Measurements from ENCODE around the gene CA9.

The CA9 gene

DNA sequence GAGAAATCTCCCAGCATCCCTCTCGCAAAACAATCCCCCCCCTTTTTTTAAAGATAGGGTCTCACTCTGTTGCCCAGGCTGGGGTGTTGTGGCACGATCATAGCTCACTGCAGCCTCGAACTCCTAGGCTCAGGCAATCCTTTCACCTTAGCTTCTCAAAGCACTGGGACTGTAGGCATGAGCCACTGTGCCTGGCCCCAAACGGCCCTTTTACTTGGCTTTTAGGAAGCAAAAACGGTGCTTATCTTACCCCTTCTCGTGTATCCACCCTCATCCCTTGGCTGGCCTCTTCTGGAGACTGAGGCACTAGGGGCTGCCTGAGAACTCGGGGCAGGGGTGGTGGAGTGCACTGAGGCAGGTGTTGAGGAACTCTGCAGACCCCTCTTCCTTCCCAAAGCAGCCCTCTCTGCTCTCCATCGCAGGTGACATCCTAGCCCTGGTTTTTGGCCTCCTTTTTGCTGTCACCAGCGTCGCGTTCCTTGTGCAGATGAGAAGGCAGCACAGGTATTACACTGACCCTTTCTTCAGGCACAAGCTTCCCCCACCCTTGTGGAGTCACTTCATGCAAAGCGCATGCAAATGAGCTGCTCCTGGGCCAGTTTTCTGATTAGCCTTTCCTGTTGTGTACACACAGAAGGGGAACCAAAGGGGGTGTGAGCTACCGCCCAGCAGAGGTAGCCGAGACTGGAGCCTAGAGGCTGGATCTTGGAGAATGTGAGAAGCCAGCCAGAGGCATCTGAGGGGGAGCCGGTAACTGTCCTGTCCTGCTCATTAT, 6.8 kb downstream of the CA9 start:
- H3K9me3 Mint-ChIP-seq = no peaks in the 10 kb centered on the region

DNA sequence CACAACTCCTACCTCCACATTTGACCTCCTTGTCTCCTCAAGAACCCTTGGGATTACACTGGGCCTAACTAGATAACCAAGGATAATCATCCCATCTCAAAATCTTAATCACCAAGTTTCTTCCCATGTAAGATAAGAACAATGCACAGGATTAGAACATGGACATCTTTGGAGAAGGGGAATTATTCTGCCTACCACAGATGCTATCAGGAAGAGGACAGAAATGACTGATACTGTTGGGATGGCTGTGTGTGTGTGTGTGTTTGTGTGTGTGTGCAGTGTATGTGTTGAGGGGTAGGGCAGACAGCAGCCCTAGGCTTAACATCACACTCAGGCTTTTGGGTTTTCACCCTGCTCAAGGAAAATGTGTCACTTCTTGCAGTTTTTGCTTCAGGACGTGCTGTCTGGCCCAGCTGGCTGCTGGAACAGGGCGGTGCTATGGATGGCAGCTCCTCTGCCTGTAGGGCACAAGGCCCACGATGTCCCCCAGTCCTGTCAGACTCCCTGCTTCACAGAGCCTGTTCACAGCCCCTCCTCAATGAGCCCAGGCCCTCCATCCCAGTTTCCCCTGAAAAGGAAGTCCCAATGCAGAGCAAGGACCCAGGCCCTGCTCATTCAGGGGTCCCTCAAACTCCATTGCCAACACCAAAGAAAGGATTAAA, 7.7 kb downstream of the CA9 start:
- Mint-ChIP-seq H3K27me3 (no peaks in the 10 kb centered on the region), H3K4me1 (peaks cover 32% of the 10 kb centered on the region), H3K4me3 (no peak overlapping the region), H3K36me3 (no peaks in the 10 kb centered on the region), H3K9me3 (no peaks in the 10 kb centered on the region), H3K27ac (peak overlapping the region; percentile 42)
- no peak for ATAC-seq

More for the DNA sequence above, 6.8 kb downstream of the CA9 start:
- Mint-ChIP-seq H3K36me3 (no peaks in the 10 kb centered on the region), H3K4me1 (peaks cover 37% of the 10 kb centered on the region), H3K27me3 (no peaks in the 10 kb centered on the region), H3K4me3 (peak overlapping the region; percentile 27), H3K27ac (peak overlapping the region; percentile 71)
- peak; percentile 81 for ATAC-seq

DNA sequence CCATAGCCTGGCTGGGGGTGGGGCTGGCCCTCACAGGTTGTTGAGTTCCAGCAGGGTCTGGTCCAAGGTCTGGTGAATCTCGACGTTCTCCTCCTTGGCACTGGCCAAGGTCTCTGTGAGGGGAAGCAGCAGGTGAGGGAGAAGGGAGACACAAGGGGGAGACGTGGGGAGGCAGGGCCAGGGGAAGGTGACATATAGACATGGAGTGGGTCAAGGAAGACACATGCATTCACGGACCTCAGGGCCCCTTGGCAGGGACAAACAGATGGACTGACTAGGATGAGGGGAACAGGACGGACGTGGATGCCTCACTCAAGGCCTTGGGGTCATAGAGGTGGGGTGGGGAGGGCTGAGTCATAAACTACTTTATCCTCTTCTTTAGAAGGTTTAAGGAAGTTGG, 8.3 kb downstream of the CA9 start:
- no peak overlapping the region for H3K4me3 Mint-ChIP-seq
- H3K27me3 Mint-ChIP-seq = no peaks in the 10 kb centered on the region
- no peaks in the 10 kb centered on the region for H3K9me3 Mint-ChIP-seq
- H3K4me1 Mint-ChIP-seq = peaks cover 31% of the 10 kb centered on the region
- H3K27ac Mint-ChIP-seq = peak overlapping the region; percentile 42
- H3K36me3 Mint-ChIP-seq = no peaks in the 10 kb centered on the region
- ATAC-seq = no peak

DNA sequence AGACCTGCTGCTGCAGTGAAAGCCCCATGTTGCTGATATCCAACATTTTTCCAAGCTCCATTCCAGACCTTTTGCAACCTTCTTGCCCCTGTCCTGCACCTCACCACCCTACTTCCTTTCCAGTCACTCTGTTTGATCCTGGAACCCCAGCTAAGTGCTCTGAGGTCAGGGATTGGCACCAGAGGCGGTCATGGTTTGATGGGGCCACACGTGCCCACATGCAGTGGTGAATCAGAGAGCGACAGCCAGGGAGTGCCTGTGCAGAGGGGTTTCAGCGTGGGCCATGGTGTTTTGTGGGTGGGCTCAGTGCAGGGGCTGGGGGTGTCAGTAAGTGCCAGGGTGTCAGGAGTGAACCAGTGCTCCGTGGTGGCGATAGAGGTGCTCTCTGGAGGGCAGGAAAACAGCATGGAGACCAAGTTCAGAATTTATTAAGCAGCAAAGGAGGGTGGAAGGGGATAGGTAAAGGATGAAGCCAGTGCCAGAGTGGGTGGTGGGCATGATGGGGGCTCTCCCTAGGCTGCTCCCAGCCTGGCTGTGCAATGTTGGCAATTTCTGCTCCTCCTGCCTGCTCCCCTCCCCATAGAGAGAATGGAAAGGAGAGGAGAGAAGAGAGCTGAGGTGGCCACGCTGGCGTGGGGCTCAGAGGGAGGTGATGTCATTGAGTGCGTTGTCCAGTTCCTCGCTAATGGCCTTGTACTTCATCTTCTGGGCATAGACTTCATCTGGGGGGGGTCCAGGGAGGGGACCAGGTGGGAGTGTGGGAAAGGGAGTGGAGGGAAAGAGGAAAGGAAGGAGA, 9.0 kb downstream of the CA9 start:
- Mint-ChIP-seq H3K4me3 (no peak overlapping the region), H3K9me3 (no peaks in the 10 kb centered on the region), H3K4me1 (peaks cover 31% of the 10 kb centered on the region), H3K36me3 (no peaks in the 10 kb centered on the region), H3K27ac (peak overlapping the region; percentile 42), H3K27me3 (no peaks in the 10 kb centered on the region)
- no peak for ATAC-seq

DNA sequence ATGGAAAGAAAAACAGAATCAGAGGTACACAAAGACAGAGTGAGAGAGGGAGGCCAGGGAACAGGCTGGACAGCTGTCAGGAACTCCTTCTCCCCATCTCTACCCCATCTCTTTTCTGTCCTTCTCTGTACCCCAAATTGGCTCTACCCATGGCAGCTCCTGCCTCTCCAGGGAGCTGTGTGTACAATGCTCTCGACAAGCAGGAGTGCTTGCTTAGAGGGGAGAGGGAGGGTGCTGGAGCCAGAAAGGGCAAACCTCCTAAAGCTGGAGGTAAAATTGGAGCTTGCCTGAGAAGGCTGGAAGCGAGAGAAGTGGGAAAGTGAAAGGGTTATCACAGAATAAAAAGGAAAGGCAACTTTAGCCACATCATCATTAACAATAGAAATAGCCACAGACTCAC, 9.6 kb downstream of the CA9 start:
- Mint-ChIP-seq H3K4me3 (no peak overlapping the region), H3K9me3 (no peaks in the 10 kb centered on the region), H3K4me1 (peaks cover 31% of the 10 kb centered on the region), H3K27me3 (no peaks in the 10 kb centered on the region), H3K36me3 (no peaks in the 10 kb centered on the region), H3K27ac (no peak overlapping the region)
- ATAC-seq = no peak

DNA sequence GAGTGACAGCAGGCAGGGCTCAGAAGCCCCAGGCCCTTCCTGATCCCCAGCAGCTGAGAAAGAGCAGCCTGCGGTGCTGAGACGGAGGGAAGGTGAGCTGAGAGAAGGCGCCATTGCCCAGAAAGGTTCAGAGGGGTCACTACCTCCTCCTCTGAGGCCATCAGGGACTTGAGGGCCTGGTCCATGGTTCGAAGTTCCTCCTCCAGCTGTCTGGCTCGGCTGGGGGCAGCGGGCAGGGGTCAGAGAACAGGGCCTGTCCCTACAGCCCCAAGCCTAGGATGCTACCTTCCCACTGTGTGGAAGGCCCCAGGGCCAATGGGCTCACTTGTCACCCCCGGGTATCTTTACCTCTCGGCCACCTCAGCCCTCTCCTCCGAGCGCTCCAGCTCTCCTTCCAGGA, 11.2 kb downstream of the CA9 start:
- Mint-ChIP-seq H3K4me3 (no peak overlapping the region), H3K36me3 (no peaks in the 10 kb centered on the region), H3K27me3 (no peaks in the 10 kb centered on the region), H3K4me1 (peaks cover 33% of the 10 kb centered on the region), H3K27ac (no peak overlapping the region), H3K9me3 (no peaks in the 10 kb centered on the region)
- no peak for ATAC-seq

DNA sequence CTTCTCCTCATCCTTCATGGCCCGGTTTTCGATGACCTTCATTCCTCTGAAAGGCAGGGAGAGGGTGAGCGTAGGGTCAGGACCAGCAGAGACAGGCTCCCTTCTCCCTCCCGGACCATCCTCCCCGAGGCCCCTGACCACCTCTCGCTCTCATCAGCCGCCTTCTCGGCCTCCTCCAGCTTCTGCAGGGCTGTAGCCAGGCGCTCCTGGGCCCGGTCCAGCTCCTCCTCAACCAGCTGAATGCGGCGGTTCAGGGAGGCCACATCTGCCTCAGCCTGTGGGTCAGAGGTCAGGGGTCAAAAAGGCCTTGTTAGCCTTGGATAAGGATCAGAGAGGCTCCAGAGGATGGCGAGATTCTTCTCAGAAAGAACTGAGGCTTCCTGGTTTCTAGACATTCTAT, 11.8 kb downstream of the CA9 start:
- H3K27ac Mint-ChIP-seq = no peak overlapping the region
- no peaks in the 10 kb centered on the region for H3K36me3 Mint-ChIP-seq
- H3K4me3 Mint-ChIP-seq = no peak overlapping the region
- ATAC-seq = no peak
- H3K27me3 Mint-ChIP-seq = no peaks in the 10 kb centered on the region
- H3K9me3 Mint-ChIP-seq = no peaks in the 10 kb centered on the region
- peaks cover 27% of the 10 kb centered on the region for H3K4me1 Mint-ChIP-seq

DNA sequence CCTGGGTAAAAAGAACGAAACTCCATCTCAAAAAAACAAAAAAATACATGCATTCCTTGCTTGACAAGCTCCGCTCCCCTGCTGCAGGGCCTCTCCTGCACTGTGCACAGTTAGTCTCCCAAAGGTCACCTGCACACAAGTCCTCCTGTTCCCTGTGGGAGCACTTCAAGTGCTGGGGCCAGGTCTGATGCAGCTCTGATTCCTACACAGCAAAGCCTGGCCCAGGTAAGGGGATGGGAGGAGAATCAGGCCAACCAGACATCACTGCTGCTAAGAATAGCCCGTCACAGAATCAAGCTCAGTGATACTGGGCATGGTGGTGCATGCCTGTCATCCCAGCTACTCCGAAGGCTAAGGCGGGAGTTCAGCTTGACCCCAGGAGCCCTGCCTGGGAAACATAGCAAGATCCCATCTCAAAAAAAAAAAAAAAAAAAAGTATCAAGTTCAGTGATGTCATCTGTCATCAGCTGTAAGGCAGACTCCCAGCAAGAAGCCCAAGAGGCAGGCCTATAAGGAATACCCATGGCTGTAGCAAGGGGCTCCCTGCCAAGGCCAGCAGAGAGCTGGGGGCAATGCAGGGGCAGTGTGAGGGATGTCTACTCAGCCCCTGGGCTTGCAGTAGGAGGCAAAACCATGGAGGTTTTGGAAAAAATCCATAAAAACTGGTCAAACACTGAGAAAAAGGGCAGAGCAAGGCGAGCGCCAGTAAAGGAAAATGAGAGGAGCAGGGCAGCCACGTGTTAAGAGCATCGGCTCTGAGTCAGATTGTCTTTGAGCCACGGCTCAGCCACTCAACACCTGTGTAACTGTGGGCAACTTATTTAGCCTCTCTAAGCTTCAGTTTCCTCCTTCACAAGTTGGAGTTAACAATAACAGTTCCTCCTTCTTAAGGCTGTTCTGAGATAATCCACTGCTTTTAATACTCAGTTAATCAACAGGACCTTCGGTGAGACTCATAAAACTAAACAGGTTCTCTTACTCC, 12.8 kb downstream of the CA9 start:
- no peak for ATAC-seq
- Mint-ChIP-seq H3K9me3 (no peaks in the 10 kb centered on the region), H3K27me3 (no peaks in the 10 kb centered on the region), H3K36me3 (no peaks in the 10 kb centered on the region), H3K27ac (no peak overlapping the region), H3K4me1 (peaks cover 26% of the 10 kb centered on the region), H3K4me3 (no peak overlapping the region)

DNA sequence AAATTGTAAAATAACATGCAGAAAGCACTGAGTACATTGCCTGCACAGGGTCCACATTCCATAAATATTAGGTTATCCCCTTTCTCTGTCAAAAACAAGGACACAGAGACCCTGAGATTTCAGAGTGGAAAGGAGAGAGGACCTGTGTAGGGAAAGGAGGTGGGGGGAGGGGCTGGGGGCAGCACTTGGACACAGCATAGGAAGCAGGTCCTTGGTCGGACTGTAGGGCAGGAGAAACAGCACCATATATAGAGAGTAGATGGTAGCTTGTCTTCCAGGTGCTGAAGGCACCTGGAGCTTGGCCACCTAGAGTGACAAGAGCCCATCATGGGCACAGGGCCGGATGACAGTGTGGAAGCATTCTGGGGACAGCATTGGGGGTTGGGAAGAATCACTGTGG, 13.6 kb downstream of the CA9 start:
- Mint-ChIP-seq H3K27ac (no peak overlapping the region), H3K4me3 (no peak overlapping the region), H3K36me3 (no peaks in the 10 kb centered on the region), H3K27me3 (no peaks in the 10 kb centered on the region), H3K4me1 (peaks cover 20% of the 10 kb centered on the region), H3K9me3 (no peaks in the 10 kb centered on the region)
- ATAC-seq = no peak

DNA sequence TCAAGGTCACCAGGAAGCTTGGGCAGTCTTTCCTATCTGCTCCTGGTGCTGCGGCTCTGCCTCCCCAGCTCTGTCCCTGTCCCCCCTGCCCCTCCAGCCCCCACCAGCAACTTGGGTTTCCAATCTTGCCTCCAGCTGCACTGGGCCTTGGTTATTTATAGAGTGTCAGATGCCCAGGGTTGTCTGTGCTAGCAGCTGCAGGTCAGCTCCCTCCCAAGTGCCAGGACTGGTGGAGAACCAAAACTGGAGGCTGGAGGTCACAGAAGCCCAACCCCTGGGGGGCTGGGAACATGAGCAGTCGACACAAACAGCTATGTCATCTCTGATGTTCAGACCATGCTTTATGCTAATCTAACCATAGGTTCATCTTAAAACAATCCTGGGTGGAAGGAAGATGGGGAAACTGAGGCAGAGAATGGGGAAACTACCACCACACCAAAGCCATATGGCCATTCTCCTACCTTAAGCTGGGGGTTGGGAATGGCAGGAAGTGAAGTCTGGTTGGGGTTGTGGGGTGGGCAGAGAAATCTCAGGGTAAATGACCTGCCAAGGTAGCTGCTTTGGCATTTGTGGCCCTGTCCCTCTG, 14.3 kb downstream of the CA9 start:
- H3K4me1 Mint-ChIP-seq = peaks cover 20% of the 10 kb centered on the region
- H3K4me3 Mint-ChIP-seq = no peak overlapping the region
- no peaks in the 10 kb centered on the region for H3K9me3 Mint-ChIP-seq
- no peaks in the 10 kb centered on the region for H3K36me3 Mint-ChIP-seq
- no peaks in the 10 kb centered on the region for H3K27me3 Mint-ChIP-seq
- no peak overlapping the region for H3K27ac Mint-ChIP-seq
- no peak for ATAC-seq

DNA sequence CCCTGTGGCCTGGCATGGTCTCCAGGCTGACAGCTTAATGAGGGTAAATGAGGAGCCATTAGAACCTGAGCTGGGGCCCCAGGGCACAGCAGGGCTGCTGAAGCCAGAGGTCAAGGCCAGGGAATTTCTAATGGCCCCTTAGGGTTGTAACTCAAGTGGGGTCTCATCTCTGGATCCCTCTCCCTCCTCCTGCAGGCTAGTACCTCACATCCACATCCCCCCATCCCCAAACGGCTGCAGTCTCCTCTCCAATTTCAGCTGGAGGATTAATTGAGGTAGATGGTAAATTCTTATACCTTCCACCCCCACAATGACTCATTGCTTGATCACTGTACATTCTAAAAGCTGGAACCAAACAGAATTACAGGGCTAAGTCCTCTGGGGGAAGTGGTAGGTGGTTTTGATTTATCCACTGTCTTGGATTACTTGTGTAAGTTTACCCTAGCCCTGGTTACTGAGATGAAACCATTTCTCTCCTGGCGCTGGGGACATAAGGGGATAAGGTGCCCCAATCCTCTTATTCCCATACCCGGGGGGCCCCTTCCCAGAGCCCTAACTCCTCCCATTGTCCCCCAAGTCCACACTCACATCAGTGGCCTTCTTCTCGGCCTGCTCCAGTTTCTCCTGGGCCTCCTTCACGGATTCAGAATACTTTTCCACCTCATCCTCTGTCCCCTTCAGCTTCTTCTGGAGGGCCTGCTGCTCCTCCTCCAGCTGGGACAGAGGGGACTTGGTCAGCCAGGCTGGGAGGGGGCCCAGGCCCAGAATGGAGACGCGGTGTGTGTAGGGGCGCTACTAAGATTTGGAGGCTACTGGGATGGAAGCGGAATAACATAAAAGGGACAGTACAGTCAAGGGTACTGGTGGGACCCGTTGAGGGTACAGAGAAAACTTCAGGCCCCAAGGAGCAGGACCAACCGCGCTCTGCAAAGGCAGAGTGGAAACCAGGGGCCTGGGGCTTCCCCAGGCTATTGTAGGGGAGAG, 15.1 kb downstream of the CA9 start:
- Mint-ChIP-seq H3K4me1 (peaks cover 20% of the 10 kb centered on the region), H3K27me3 (no peaks in the 10 kb centered on the region), H3K9me3 (no peaks in the 10 kb centered on the region), H3K4me3 (peak overlapping the region; percentile 26), H3K36me3 (no peaks in the 10 kb centered on the region), H3K27ac (peak overlapping the region; percentile 3)
- no peak for ATAC-seq

DNA sequence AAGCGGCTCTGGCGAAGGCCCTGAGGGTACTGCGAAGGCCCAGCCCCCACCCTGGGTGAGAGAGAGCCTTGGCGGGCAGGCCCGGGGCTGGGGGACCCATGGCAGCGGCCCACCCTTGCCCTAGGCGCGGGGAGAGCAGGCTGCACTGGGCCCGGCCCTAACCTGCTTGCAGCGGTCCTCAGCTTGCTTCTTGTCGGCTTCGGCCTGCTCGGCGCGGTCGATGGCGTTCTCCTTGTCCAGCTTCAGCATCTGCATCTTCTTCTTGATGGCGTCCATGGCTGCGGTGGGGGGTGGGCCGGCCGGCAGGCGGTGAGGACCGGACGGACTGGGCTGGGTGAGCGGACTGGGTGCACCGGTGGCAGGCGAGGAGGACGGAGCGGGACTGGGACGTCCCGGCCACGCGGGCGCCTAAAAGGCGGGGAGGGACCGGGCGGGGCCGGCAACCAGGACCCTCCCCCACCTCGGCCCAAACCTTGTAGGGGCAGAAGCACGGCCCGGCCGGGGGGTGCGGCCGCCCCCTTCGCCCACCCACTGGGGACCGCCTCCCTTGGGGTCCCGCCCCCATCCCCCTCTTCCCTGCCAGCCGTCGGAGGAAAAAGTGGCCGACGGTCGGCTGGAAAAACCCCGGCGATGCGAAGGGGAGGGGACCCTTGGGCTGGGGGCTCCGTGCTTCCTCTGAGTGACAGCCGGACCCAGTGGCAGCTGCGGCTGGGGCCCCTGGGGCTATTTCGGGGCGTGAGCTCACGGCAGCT, 16.0 kb downstream of the CA9 start, which contains the start of gene TPM2:
TPM2 (minus strand) TSS at position 384 of the 752 bp plus-strand sequence; CDS start at position 276, 108 bp downstream.
- H3K9me3 Mint-ChIP-seq = no peaks in the 10 kb centered on the region
- no peaks in the 10 kb centered on the region for H3K27me3 Mint-ChIP-seq
- H3K27ac Mint-ChIP-seq = peak within 1 kb of the TSS; percentile 83
- H3K4me3 Mint-ChIP-seq = peak within 1 kb of the TSS; percentile 95
- H3K36me3 Mint-ChIP-seq = no peaks in the 10 kb centered on the region
- ATAC-seq = peak; percentile 61
- H3K4me1 Mint-ChIP-seq = peaks cover 20% of the 10 kb centered on the region

DNA sequence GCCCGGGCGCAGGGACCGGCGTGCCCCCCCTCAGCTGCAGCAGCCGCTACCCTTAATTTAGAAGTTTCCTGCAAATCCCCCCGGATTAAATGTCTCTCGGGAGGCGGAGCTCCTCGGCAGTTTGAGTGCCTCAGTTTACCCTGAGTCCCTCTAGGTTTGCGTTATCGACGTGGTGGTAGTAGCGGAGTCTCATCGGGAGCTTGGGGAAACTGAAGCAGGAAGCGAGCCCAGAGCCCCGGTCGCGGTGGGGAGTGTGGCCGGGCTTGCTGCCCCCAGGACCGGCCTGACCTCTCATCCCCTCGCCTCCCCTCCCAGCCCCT, 16.5 kb downstream of the CA9 start:
- Mint-ChIP-seq H3K36me3 (no peaks in the 10 kb centered on the region), H3K27me3 (no peaks in the 10 kb centered on the region), H3K27ac (peak overlapping the region; percentile 83), H3K4me3 (peak overlapping the region; percentile 75), H3K9me3 (no peaks in the 10 kb centered on the region), H3K4me1 (peaks cover 20% of the 10 kb centered on the region)
- ATAC-seq = no peak

Data from stimulated activated memory B cell treated with anti-CD40 and anti-IgM and Interleukin-4, amounts not matched to agents 10 μg/mL and 1 μg/mL and 100 μg/mL, for 72 hours (primary cell).